ENCODE data around the gene TRNP1. TPM values are rescaled to one million over a fixed set of nuclear protein-coding genes. Genes with fewer than 3 reads are reported as not detected.
A peak's percentile ranks its signal among the peaks of the same experiment; 100 is the strongest.

Gene TRNP1
- polyA plus RNA-seq, 3 donors, result 0.55 to 2.8 (median 0.92) TPM

- no peak overlapping the region for H2AFZ ChIP-seq (ENCODE audit: insufficient read depth, low read depth, low read length, poor library complexity, severe bottlenecking)
- peak overlapping the region in 1 of 7 donors; percentile 46 for H3K27ac Mint-ChIP-seq
- no peak for TF ChIP-seq CTCF (IDR thresholded peaks at IDR 0.05)
- DNase-seq, result no peak
- H3K27me3 ChIP-seq (ENCODE audit: control insufficient read depth in 2 of 2, insufficient read depth in 2 of 2, low read length in 2 of 2), result peaks cover 4% of the 10 kb centered on the region in 2 donors
- no peak overlapping the region for H3K4me3 ChIP-seq (replicated peaks in 1 of 3; ENCODE audit: low read depth in 2 of 3, low read length in 3 of 3)
- intact Hi-C loops (cut with micrococcal nuclease), result no loop called here
- no peaks in the 10 kb centered on the region for H4K20me1 ChIP-seq (ENCODE audit: insufficient read depth, low read length)
- no peaks in the 10 kb centered on the region for H3K36me3 ChIP-seq (replicated peaks in 1 of 2; ENCODE audit: control insufficient read depth in 1 of 2, insufficient read depth in 2 of 2, low read length in 2 of 2)
- 92% methylated on average over 3 of the region's 3 CpGs for WGBS (ENCODE audit: insufficient coverage)
- H3K9me3 Mint-ChIP-seq, result peaks cover 0 to 1% (median 0%) of the 10 kb centered on the region in 7 donors
- no peak overlapping the region for H3K4me3 Mint-ChIP-seq
- H3K27me3 Mint-ChIP-seq (ENCODE audit: low read depth in 3 of 3), result peaks cover 10 to 19% (median 16%) of the 10 kb centered on the region in 3 donors
- H3K27ac ChIP-seq (ENCODE audit: low read depth in 1 of 2, low read length in 2 of 2), result no peak overlapping the region
- no peaks in the 10 kb centered on the region for H3K9me3 ChIP-seq (replicated peaks in 1 of 2; ENCODE audit: control insufficient read depth in 1 of 2, insufficient read depth in 1 of 2, low read length in 2 of 2)
- H3K9ac ChIP-seq (ENCODE audit: insufficient read depth, low read length, poor library complexity, severe bottlenecking), result no peak overlapping the region
- H3K4me1 ChIP-seq (ENCODE audit: control insufficient read depth in 1 of 2, insufficient read depth in 2 of 2, low read length in 2 of 2), result no peaks in the 10 kb centered on the region
- H3K4me2 ChIP-seq (replicated peaks; ENCODE audit: extremely low read depth, low read length, poor library complexity, severe bottlenecking), result no peak overlapping the region
- no peaks in the 10 kb centered on the region for H3K79me2 ChIP-seq (ENCODE audit: insufficient read depth, low read length)
- peaks cover 2% of the 10 kb centered on the region for H3K4me1 Mint-ChIP-seq
- no peaks in the 10 kb centered on the region for H3K36me3 Mint-ChIP-seq
Observed at GRCh38 chr1:26981146-26981846, 12.2 kb upstream of the TRNP1 start.

- H3K9ac ChIP-seq (ENCODE audit: insufficient read depth, low read length, poor library complexity, severe bottlenecking), result no peak overlapping the region
- intact Hi-C loops (cut with micrococcal nuclease), result no loop called here
- no peak overlapping the region for H3K4me2 ChIP-seq (replicated peaks; ENCODE audit: extremely low read depth, low read length, poor library complexity, severe bottlenecking)
- no peaks in the 10 kb centered on the region for H3K36me3 Mint-ChIP-seq
- no peak overlapping the region for H3K27ac Mint-ChIP-seq
- H3K4me1 Mint-ChIP-seq, result peaks cover 2% of the 10 kb centered on the region
- 39% methylated on average over 3 of the region's 5 CpGs for WGBS (ENCODE audit: insufficient coverage)
- no peak overlapping the region for H3K27ac ChIP-seq (ENCODE audit: low read depth in 1 of 2, low read length in 2 of 2)
- no peak overlapping the region for H2AFZ ChIP-seq (ENCODE audit: insufficient read depth, low read depth, low read length, poor library complexity, severe bottlenecking)
- peaks cover 10 to 22% (median 19%) of the 10 kb centered on the region in 3 donors for H3K27me3 Mint-ChIP-seq (ENCODE audit: low read depth in 3 of 3)
- H3K4me1 ChIP-seq (ENCODE audit: control insufficient read depth in 1 of 2, insufficient read depth in 2 of 2, low read length in 2 of 2), result no peaks in the 10 kb centered on the region
- no peak overlapping the region for H3K4me3 ChIP-seq (replicated peaks in 1 of 3; ENCODE audit: low read depth in 2 of 3, low read length in 3 of 3)
- H3K27me3 ChIP-seq (ENCODE audit: control insufficient read depth in 2 of 2, insufficient read depth in 2 of 2, low read length in 2 of 2), result peaks cover 4% of the 10 kb centered on the region in 2 donors
- H3K9me3 Mint-ChIP-seq, result no peaks in the 10 kb centered on the region
- no peaks in the 10 kb centered on the region for H3K36me3 ChIP-seq (replicated peaks in 1 of 2; ENCODE audit: control insufficient read depth in 1 of 2, insufficient read depth in 2 of 2, low read length in 2 of 2)
- H3K9me3 ChIP-seq (replicated peaks in 1 of 2; ENCODE audit: control insufficient read depth in 1 of 2, insufficient read depth in 1 of 2, low read length in 2 of 2), result no peaks in the 10 kb centered on the region
- DNase-seq, result no peak
- no peaks in the 10 kb centered on the region for H4K20me1 ChIP-seq (ENCODE audit: insufficient read depth, low read length)
- H3K79me2 ChIP-seq (ENCODE audit: insufficient read depth, low read length), result no peaks in the 10 kb centered on the region
- H3K4me3 Mint-ChIP-seq, result no peak overlapping the region
- TF ChIP-seq CTCF (IDR thresholded peaks at IDR 0.05), result no peak
Observed at GRCh38 chr1:26983863-26984262, 9.6 kb upstream of the TRNP1 start.
